H9 (cell line): ENCODE results near the gene SFXN2. TPM values are rescaled to one million over a fixed set of nuclear protein-coding genes. Genes with fewer than 3 reads are reported as not detected.

Source experiments
- DNase-seq: peaks from one replicate; pipeline ENCODE4 v3.0.0-alpha.2; 2017
- H2AFZ ChIP-seq: one replicate; pipeline ENCODE4 v1.6.1; 2013; ENCODE audit warnings: mild to moderate bottlenecking, low read length, control low read depth, moderate library complexity
- H2AK5ac ChIP-seq: 2 replicates; pipeline ENCODE4 v1.6.1; 2013; ENCODE audit warnings: low read length, control low read depth, mixed read lengths; ENCODE audit not compliant: insufficient read length
- H2BK120ac ChIP-seq: one replicate; pipeline ENCODE4 v1.6.1; 2013; ENCODE audit warnings: low read depth, mild to moderate bottlenecking, low read length, control low read depth, inconsistent platforms; ENCODE audit not compliant: poor library complexity, severe bottlenecking
- H2BK12ac ChIP-seq: 2 replicates; pipeline ENCODE4 v1.6.1; 2013; ENCODE audit warnings: low read length, control low read depth, mixed read lengths, low read depth; ENCODE audit not compliant: insufficient read length
- H2BK15ac ChIP-seq: 2 replicates; pipeline ENCODE4 v1.6.1; 2013; ENCODE audit warnings: low read depth, low read length, control low read depth
- H2BK20ac ChIP-seq: one replicate; pipeline ENCODE4 v1.6.1; 2013; ENCODE audit warnings: low read depth, mild to moderate bottlenecking, low read length, control low read depth, inconsistent platforms; ENCODE audit not compliant: poor library complexity, severe bottlenecking
- H2BK5ac ChIP-seq: 2 replicates; pipeline ENCODE4 v1.6.1; 2013; ENCODE audit warnings: low read length, control low read depth, mixed read lengths; ENCODE audit not compliant: insufficient read length
- H3K14ac ChIP-seq: 2 replicates; pipeline ENCODE4 v1.6.1; 2013; ENCODE audit warnings: low read length, control low read depth; ENCODE audit not compliant: insufficient read depth
- H3K18ac ChIP-seq: 2 replicates; pipeline ENCODE4 v1.6.1; 2013; ENCODE audit warnings: low read depth, mild to moderate bottlenecking, mixed read lengths, low read length, control low read depth; ENCODE audit not compliant: insufficient read length
- H3K23ac ChIP-seq: 2 replicates; pipeline ENCODE4 v1.6.1; 2013; ENCODE audit warnings: low read length, control low read depth, mixed read lengths, low read depth; ENCODE audit not compliant: insufficient read length
- H3K23me2 ChIP-seq: 2 replicates; pipeline ENCODE4 v1.6.1; 2013; ENCODE audit warnings: low read depth, mild to moderate bottlenecking, mixed read lengths, low read length, control low read depth; ENCODE audit not compliant: insufficient read length, poor library complexity, severe bottlenecking
- H3K27ac ChIP-seq: 2 replicates; pipeline ENCODE4 v1.5.1; 2013; ENCODE audit warnings: low read length, control low read depth, mixed read lengths, low read depth; ENCODE audit not compliant: insufficient read length
- H3K27me3 ChIP-seq: 2 replicates; pipeline ENCODE4 v1.6.1; 2013; ENCODE audit warnings: low read length, control low read depth, inconsistent platforms; ENCODE audit not compliant: insufficient read depth
- H3K4ac ChIP-seq: 2 replicates; pipeline ENCODE4 v1.6.1; 2013; ENCODE audit warnings: low read depth, mild to moderate bottlenecking, control low read depth, inconsistent platforms, low read length, moderate library complexity
- H3K4me1 ChIP-seq: 2 replicates; pipeline ENCODE4 v1.6.1; 2013; ENCODE audit warnings: low read length, control low read depth, inconsistent platforms; ENCODE audit not compliant: insufficient read depth
- H3K4me2 ChIP-seq: 2 replicates; pipeline ENCODE4 v1.6.1; 2013; ENCODE audit warnings: low read length, control low read depth, mixed read lengths; ENCODE audit not compliant: insufficient read length, insufficient read depth
- H3K56ac ChIP-seq: 2 replicates; pipeline ENCODE4 v1.6.1; 2013; ENCODE audit warnings: low read depth, mild to moderate bottlenecking, mixed read lengths, low read length, control low read depth; ENCODE audit not compliant: insufficient read length
- H3K79me1 ChIP-seq: 2 replicates; pipeline ENCODE4 v1.6.1; 2013; ENCODE audit warnings: low read depth, mild to moderate bottlenecking, moderate library complexity, low read length, control low read depth, inconsistent platforms; ENCODE audit not compliant: insufficient read depth, poor library complexity, severe bottlenecking
- H3K79me2 ChIP-seq: 2 replicates; pipeline ENCODE4 v1.6.1; 2013; ENCODE audit warnings: low read length, control low read depth, inconsistent platforms; ENCODE audit not compliant: insufficient read depth
- H3K9ac ChIP-seq: 2 replicates; pipeline ENCODE4 v1.6.1; 2013; ENCODE audit warnings: low read length, control low read depth, mixed read lengths; ENCODE audit not compliant: insufficient read length; ENCODE audit errors: extremely low read depth
- H3K9me3 ChIP-seq: one replicate; pipeline ENCODE4 v1.6.1; 2013; ENCODE audit warnings: low read depth, low read length, inconsistent platforms; ENCODE audit not compliant: control insufficient read depth
- H3T11ph ChIP-seq: one replicate; pipeline ENCODE4 v1.6.1; 2013; ENCODE audit warnings: mild to moderate bottlenecking, low read length, control low read depth, inconsistent platforms
- H4K20me1 ChIP-seq: one replicate; pipeline ENCODE4 v1.6.1; 2013; ENCODE audit not compliant: control insufficient read depth, insufficient read length, insufficient read depth
- H4K5ac ChIP-seq: 2 replicates; pipeline ENCODE4 v1.6.1; 2013; ENCODE audit warnings: low read depth, mild to moderate bottlenecking, mixed read lengths, low read length, control low read depth; ENCODE audit not compliant: insufficient read length
- H4K8ac ChIP-seq: replicated peaks from 2 replicates; pipeline ENCODE4 v1.6.1; 2013; ENCODE audit warnings: low read length, control low read depth, mixed read lengths, low read depth; ENCODE audit not compliant: insufficient read length
- H4K91ac ChIP-seq: 2 replicates; pipeline ENCODE4 v1.6.1; 2013; ENCODE audit warnings: low read depth, mild to moderate bottlenecking, moderate library complexity, mixed read lengths, low read length, control low read depth; ENCODE audit not compliant: insufficient read length
- H3K27ac Mint-ChIP-seq, 3 experiments: 2 replicates in 2 of 3; 3 replicates in 1 of 3; pipeline ENCODE4 v1.8.0; 2020 to 2021; ENCODE audit warnings: mixed read lengths in 3 of 3, mild to moderate bottlenecking in 1 of 3, moderate library complexity in 1 of 3
- H3K27me3 Mint-ChIP-seq: 2 replicates; pipeline ENCODE4 v1.8.0; 2021; ENCODE audit warnings: low read depth, mild to moderate bottlenecking, moderate library complexity, mixed read lengths
- H3K36me3 Mint-ChIP-seq, 3 experiments: 2 replicates in 2 of 3; 3 replicates in 1 of 3; pipeline ENCODE4 v1.8.0; 2020 to 2021; ENCODE audit warnings: low read depth in 3 of 3, mixed read lengths in 3 of 3; ENCODE audit not compliant: insufficient read depth in 1 of 3
- H3K4me1 Mint-ChIP-seq, 2 experiments: 2 replicates each; pipeline ENCODE4 v1.8.0; 2020; ENCODE audit warnings: mixed read lengths in 2 of 2
- H3K4me3 Mint-ChIP-seq, 2 experiments: 2 replicates in 1 of 2; 3 replicates in 1 of 2; pipeline ENCODE4 v1.8.0; 2020 to 2021; ENCODE audit warnings: mild to moderate bottlenecking in 2 of 2, mixed read lengths in 2 of 2, moderate library complexity in 1 of 2
- H3K9me3 Mint-ChIP-seq, 2 experiments: 2 replicates in 1 of 2; 3 replicates in 1 of 2; pipeline ENCODE4 v1.8.0; 2020; ENCODE audit warnings: mild to moderate bottlenecking in 2 of 2, mixed read lengths in 2 of 2, moderate library complexity in 1 of 2
- WGBS: extraction: QIAGEN DNeasy Blood & Tissue Kit; methylation state at CpG from one replicate; pipeline ENCODE4 v1.1.7; 2013; ENCODE audit warnings: missing lambda C conversion rate, low lambda C conversion rate, mixed read lengths; ENCODE audit not compliant: insufficient read length; ENCODE audit errors: extremely low coverage; 5-methylcytosine and 5-hydroxymethylcytosine counted together
- total RNA-seq: library from RNA; stranded (reverse); gene quantifications from 2 replicates; pipeline ENCODE4 v1.2.1, GENCODE V29; 2021
- TF ChIP-seq, protein P1 (sequence below): fragments of 200-600 bp; sonication (generic); conservative IDR thresholded peaks from 3 replicates; pipeline ENCODE4 v1.8.0; 2021; ENCODE audit warnings: antibody characterized with exemption, mild to moderate bottlenecking

Gene SFXN2
- total RNA-seq, 1 experiment from 2014 or later: 34.7 TPM

- H3K23me2 ChIP-seq: peaks cover 10% of the 10 kb centered on the region
- no peak overlapping the region for H3K4ac ChIP-seq
- peak overlapping the region; percentile 6 to 77 (median 76); a peak in 6 of 7 replicates for H3K27ac Mint-ChIP-seq
- H4K20me1 ChIP-seq: no peaks in the 10 kb centered on the region
- no peak overlapping the region for H4K8ac ChIP-seq
- H3K14ac ChIP-seq: no peak overlapping the region
- no peak overlapping the region for H2BK12ac ChIP-seq
- H4K91ac ChIP-seq: no peak overlapping the region
- TF ChIP-seq, protein P1, sequence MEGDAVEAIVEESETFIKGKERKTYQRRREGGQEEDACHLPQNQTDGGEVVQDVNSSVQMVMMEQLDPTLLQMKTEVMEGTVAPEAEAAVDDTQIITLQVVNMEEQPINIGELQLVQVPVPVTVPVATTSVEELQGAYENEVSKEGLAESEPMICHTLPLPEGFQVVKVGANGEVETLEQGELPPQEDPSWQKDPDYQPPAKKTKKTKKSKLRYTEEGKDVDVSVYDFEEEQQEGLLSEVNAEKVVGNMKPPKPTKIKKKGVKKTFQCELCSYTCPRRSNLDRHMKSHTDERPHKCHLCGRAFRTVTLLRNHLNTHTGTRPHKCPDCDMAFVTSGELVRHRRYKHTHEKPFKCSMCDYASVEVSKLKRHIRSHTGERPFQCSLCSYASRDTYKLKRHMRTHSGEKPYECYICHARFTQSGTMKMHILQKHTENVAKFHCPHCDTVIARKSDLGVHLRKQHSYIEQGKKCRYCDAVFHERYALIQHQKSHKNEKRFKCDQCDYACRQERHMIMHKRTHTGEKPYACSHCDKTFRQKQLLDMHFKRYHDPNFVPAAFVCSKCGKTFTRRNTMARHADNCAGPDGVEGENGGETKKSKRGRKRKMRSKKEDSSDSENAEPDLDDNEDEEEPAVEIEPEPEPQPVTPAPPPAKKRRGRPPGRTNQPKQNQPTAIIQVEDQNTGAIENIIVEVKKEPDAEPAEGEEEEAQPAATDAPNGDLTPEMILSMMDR: no peak
- H4K5ac ChIP-seq: no peak overlapping the region
- no peak overlapping the region for H3K27ac ChIP-seq
- peak overlapping the region; percentile 35 for H3K4me2 ChIP-seq
- peaks cover 0 to 3% of the 10 kb centered on the region in 2 experiments; a peak in 1 of 5 replicates for H3K9me3 Mint-ChIP-seq
- no peak overlapping the region for H2BK20ac ChIP-seq
- no peaks in the 10 kb centered on the region for H3K27me3 ChIP-seq
- H2BK120ac ChIP-seq: no peak overlapping the region
- H3K18ac ChIP-seq: no peak overlapping the region
- no peak overlapping the region for H2AFZ ChIP-seq
- peaks cover 2% of the 10 kb centered on the region for H3K27me3 Mint-ChIP-seq
- peak overlapping the region; percentile 21 for H3T11ph ChIP-seq
- no peaks in the 10 kb centered on the region; the same call in 1 of the 2 replicates for H3K79me2 ChIP-seq
- H3K4me1 Mint-ChIP-seq: peaks cover 26 to 31% of the 10 kb centered on the region in 2 experiments
- H3K79me1 ChIP-seq: no peaks in the 10 kb centered on the region
- peak overlapping the region; percentile 91 to 92 for H3K4me3 Mint-ChIP-seq
- H2BK15ac ChIP-seq: no peak overlapping the region
- no peak overlapping the region for H3K56ac ChIP-seq
- no peak overlapping the region for H2AK5ac ChIP-seq
- no peak overlapping the region for H2BK5ac ChIP-seq
- H3K23ac ChIP-seq: no peak overlapping the region
- H3K4me1 ChIP-seq: peaks cover 4% of the 10 kb centered on the region; the same call in 1 of the 2 replicates
- no peak overlapping the region for H3K9ac ChIP-seq
- H3K36me3 Mint-ChIP-seq: peaks cover 0 to 4% (median 0%) of the 10 kb centered on the region in 3 experiments; a peak in 2 of 7 replicates
- no peaks in the 10 kb centered on the region for H3K9me3 ChIP-seq
- no peak for DNase-seq
- 100% methylated on average over 2 of the region's 7 CpGs for WGBS
Observed at GRCh38 chr10:102743078-102743587, 28.7 kb downstream of the SFXN2 start.
